ENCODE measurements around the gene FREY1.
A peak's percentile ranks its signal among the peaks of the same experiment; 100 is the strongest.

Gene FREY1

DNA sequence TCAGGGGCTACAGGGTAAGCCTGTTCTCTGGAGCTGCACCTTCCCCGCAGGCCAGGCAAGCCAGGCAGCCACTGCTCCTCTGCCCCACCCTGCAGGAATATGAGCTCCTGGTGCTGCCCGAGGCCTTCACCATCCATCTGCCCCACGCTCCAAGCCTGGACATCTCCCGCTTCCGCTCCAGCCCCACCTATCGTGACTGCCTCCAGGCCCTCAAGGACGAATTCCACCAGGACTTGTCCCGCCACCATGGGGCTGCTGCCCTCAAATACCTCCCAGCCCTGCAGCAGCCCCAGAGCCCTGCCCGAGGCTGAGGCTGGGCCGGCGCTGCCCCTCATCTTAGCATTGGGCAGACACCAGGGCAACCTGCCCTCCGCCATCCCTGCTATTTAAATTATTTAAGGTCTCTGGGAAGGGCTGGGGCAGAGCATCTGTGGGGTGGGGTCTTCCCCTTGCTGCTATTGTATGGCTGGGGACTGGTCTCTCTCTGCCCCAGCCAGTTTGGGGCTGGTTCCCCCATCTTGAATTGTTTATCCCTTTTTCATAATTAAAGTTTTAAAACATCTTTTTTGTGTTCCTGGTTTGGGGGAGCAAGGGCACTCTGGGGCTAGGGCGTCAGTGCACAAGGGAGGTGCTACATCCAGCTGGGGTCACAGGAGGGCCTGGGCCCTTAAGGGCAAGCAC, 21.6 kb upstream of the FREY1 start:
- DNase-seq, result no peak

DNA sequence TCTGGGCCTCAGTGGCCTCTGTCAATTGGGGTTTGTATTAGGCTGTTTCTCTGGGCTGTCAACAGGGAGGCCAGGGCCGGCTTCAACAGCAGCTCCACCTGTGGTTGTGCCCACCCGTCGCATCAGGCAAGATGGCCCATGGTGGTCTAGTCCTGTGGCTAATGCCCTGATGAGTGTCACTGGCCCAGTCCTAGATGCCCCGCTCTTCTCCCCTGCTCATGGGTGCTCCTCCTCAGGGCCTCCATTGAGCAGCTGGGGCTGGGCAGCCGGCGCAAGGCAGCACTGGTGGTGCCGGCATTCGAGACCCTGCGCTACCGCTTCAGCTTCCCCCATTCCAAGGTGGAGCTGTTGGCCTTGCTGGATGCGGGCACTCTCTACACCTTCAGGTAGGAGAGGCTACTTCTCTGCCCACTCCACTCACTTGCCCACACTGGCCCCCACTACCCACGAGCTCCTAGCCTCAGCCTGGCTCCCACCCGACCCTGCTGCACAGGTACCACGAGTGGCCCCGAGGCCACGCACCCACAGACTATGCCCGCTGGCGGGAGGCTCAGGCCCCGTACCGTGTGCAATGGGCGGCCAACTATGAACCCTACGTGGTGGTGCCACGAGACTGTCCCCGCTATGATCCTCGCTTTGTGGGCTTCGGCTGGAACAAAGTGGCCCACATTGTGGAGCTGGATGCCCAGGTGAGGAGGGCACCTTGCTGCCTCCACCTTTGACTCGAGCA, 20.8 kb upstream of the FREY1 start:
- no peak for DNase-seq

- no peak for DNase-seq
Observed at GRCh38 chr11:45927332-45927683, 20.2 kb upstream of the FREY1 start.

DNA sequence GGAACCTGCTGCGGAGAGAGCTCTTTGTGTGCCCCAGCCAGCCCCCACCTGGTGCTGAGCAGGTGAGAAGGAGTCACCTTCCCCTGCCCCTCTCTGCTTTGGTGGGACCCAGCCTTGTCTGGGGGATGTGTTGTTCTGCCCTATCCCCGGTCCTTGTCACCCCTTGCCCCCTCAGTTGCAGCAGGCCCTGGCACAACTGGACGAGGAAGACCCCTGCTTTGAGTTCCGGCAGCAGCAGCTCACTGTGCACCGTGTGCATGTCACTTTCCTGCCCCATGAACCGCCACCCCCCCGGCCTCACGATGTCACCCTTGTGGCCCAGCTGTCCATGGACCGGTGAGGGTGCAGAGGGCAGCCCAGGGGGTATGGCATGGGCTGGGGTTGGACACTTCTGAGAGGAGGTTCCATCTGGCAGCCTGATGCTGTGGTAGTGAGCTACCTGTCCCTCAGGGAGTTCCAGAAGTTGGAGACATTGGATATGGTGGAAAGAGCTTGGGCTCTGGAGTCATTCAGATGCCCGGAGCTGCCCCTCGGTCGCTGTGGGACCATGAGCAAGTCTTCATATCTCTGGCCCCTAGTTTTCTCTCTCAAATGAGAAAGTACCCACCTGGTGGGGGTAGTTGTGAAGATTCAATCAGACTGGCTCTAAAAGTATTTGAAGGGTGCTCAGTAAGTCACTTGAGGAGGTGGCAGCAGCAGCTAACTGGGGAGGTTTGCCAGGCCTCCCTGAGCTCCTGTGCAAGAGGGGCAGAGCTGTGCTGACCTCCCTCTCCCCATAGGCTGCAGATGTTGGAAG, 19.7 kb upstream of the FREY1 start:
- no peak for DNase-seq

GRCh38 chr11:45926001-45926401, 18.9 kb upstream of the FREY1 start:
- DNase-seq, result no peak

GRCh38 chr11:45925550-45925949, 18.5 kb upstream of the FREY1 start:
- DNase-seq, result no peak

- no peak for DNase-seq
Observed at GRCh38 chr11:45924927-45925326, 17.9 kb upstream of the FREY1 start.

GRCh38 chr11:45924036-45924915, 17.2 kb upstream of the FREY1 start:
- no peak for DNase-seq

GRCh38 chr11:45922425-45923082, 15.5 kb upstream of the FREY1 start, which contains the start of gene LARGE2:
Gene LARGE2 (plus strand): TSS chr11:45922656. CDS start chr11:45922883, 227 bp downstream.
- DNase-seq, result peak; percentile 40

GRCh38 chr11:45921561-45922424, 14.7 kb upstream of the FREY1 start:
- peak; percentile 16 for DNase-seq

- DNase-seq, result no peak
Observed at GRCh38 chr11:45920531-45921477, 13.7 kb upstream of the FREY1 start.

DNA sequence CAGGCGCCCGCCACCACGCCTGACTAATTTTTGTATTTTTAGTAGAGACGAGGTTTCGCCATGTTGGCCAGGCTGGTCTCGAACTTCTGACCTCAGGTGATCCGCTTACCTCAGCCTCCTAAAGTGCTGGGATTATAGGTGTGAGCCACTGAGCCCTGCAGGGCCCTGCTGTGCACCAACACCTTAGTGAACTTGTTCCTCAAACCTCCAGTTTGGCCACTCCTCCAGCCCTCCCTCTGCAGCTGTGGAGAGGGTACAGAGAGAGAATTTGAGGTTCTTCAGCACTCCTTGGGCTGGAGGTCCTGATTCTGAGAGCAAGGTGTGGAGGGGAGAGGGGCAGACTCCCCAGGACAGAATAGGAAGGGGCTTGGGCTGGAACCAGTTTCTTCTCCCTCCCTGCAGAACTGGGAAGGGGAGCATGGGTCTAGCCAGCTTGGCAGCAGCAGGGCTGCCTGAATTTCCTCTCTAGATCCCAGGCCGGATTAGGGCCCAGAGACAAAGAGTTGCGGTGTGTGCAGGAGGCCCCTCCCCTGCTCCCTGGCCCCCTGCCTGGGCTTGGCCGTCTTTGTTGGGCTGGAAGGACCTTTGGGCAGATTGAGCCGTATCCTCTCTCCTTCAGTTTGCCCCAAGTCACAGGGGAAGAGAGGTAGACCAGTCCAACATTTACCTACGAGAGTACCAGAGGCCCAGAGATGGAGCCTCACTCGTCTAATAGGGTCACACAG, 12.9 kb upstream of the FREY1 start:
- DNase-seq, result no peak

DNA sequence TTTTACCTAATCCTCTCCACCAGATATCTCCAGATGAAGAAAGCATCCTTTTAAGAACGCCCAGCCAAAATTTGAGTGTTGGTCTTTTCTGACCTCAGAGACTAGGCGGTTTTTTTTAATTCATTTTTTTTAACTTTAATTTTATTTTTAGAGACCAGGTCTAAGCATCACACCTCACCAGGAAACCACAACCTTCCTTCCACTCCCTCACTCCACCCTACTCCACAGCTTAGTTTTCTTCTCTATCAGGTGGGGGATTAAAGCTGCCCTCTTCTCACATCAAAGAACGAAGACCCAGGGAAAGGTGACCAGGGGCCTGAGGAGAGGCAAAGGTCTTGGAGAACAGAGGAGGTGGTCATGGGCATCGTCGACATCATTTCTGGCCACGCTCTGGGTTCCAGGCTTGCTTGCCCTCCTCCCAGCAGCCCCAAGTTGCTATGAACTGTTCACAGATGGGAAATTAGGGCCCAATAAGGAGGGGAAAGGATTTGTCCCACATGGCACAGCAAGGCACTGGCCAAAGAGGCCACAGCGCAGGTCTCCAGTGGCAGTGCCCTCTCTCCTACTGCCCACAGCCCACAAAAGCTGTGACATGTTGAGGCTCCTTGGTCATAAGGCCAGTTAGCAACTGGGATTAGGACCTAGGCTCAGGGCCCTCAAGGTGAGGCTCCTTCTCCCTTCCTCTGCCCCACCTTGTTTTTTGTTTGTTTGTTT, 12.0 kb upstream of the FREY1 start:
- DNase-seq, result no peak

DNA sequence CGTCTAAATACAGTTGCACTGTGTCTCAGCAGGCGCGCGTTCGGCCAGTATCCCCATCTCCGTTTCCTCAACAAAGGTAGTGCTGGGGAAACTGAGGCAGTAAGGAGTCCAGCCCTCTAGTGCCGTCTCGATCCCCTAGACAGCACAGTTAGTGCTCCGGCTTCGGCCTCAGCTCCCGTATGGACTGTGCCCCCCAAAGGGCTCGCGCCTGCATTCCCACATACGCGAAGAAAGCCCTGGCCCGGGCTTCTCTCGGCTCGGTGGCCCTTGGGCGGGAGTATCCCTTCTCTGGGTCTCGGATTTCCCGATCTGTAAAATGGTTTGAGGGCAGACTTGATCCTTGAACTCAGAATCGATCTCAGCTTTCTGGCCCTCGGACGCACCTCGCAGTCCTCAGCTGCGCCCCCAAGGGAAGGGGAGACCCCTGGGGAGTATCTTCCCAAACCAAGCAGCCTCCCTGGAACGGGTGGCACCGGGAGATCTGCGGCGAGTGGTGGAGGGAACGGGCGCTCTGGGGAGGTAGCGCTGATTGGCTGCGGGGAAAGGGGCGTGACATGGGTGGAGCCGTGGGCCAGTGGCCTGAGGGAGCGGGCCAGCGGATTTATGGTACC, 11.4 kb upstream of the FREY1 start:
- DNase-seq, result peak; percentile 70

DNA sequence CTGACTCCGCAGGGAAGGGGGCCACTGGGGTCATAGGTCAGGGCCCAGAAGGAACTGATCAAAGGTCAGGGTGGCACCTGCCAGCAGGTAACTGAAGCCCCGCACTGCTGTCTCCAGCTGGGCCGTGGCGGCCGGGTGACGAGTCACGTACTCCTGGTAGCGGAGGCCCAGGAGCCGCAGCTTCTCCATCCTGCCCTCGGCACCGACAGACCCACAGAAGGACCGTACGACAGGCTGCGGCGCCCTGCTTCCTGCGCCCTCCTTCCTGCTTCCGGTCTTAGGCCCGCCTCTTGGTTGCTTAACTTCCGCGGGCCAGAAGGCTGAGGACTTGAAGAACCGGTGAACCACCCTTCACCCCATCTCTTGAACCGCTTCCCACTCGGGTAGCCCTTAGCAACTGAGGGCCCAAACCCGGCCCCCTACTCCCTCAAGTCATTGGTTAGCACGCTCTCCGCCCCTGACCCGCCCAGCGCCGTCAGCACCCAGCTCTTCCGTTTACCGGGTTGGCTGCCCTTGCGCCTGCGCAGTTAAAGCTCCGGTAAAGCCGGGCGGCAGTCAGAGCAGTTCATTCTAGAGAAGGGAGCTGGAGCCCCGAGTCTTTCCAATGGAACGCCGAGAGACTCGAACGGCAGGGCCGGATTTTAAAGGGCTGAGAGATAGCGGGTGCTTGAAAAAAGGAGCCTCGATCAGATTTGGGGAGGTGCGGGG, 10.7 kb upstream of the FREY1 start, which contains the start of gene PEX16:
PEX16 (minus strand) TSS at position 255 of the 708 bp plus-strand sequence; CDS start at position 189, 66 bp downstream.
- DNase-seq, result peak; percentile 97

DNA sequence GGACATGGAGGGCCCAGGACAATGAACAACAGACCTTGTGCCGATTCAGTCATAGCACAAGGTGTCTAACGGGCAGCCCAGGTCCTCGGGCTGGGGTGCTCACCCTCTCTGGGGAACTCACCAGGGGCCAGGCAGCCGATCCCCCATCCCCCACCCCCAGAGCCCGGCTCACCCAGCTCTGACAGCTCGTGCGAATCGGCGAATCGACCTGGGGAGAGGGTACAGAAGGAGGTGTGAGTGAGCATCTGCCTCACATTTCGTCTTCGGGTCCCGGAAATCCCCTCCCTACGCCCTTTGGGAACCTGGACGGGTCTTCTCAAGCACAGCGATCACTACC, 10.2 kb upstream of the FREY1 start:
- peak; percentile 22 for DNase-seq

DNA sequence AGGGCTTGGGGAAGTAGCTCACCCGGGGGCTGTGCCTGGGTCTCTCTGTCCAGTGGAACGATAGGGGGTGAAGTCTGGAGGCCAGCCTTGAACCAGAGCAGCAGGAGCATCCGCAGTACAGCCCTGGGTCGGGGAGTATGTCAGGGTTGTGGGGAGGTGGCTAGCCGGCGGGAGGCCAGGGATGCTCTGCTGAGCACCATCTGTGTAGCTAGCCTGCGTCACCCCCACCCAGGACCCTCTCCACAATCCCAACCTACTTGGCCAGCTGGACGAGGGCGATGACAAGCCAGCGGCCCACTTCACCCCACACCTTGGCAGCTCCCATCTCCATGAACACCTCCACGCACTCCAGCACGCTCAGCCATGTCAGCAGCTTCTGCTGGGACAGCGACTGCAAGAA, 8.4 kb upstream of the FREY1 start:
- no peak for DNase-seq

Measured in CD4-positive, alpha-beta T cell treated with Interleukin-17A for 4 hours (primary cell).